SK-N-SH (cell line): ENCODE results near the gene FETUB. TPM values are rescaled to one million over a fixed set of nuclear protein-coding genes. Genes with fewer than 3 reads are reported as not detected.

Source experiments
- CTCF ChIA-PET: fragments of 300-600, 350-600 bp; formaldehyde crosslinking; extraction: SDS; loops from one replicate; lab custom pipeline; 2021; lab: Yijun Ruan, JAX
- POLR2A ChIA-PET: fragments of 350-600 bp; sonication (Branson Sonifier 250); formaldehyde crosslinking; extraction: SDS; loops from one replicate; lab custom pipeline; 2020; ENCODE audit warnings: antibody characterized with exemption, inconsistent platforms; lab: Yijun Ruan, JAX
- DNase-seq: peaks from one replicate; pipeline ENCODE4 v3.0.0; 2012
- H2AFZ ChIP-seq: fragments of 200-600 bp; sonication (generic); 2 replicates; pipeline ENCODE4 v1.8.1; 2016; ENCODE audit warnings: antibody characterized with exemption, mild to moderate bottlenecking, low read depth
- H3F3A ChIP-seq: fragments of 200-600 bp; sonication (generic); replicated peaks from 2 replicates; pipeline ENCODE3; 2016; ENCODE audit warnings: antibody characterized with exemption, mild to moderate bottlenecking; ENCODE audit not compliant: insufficient read depth
- H3K27ac ChIP-seq, 2 experiments: fragments of 200-500 bp in 1 of 2; fragments of 200-600 bp in 1 of 2; sonication (Bioruptor generic) in 1 of 2; sonication (generic), shearing (Covaris generic) in 1 of 2; 2 replicates each; pipeline versions ENCODE4 v1.5.1 to v1.6.1; 2014 to 2016; ENCODE audit warnings: low read depth in 2 of 2, inconsistent platforms in 1 of 2, low read length in 1 of 2, mild to moderate bottlenecking in 1 of 2, mixed read lengths in 1 of 2
- H3K27me3 ChIP-seq: fragments of 200-600 bp; sonication (generic), shearing (Covaris generic); 2 replicates; pipeline ENCODE4 v1.6.1; 2016; ENCODE audit warnings: mixed run types; ENCODE audit not compliant: insufficient read depth
- H3K36me3 ChIP-seq, 2 experiments: fragments of 200-500 bp in 1 of 2; fragments of 200-600 bp in 1 of 2; sonication (Bioruptor generic) in 1 of 2; sonication (generic) in 1 of 2; replicated peaks in 1 of 2; 2 replicates each; pipeline versions ENCODE3 to v1.5.1; 2014 to 2016; ENCODE audit warnings: low read length in 1 of 2, mild to moderate bottlenecking in 1 of 2; ENCODE audit not compliant: insufficient read depth in 2 of 2, control insufficient read depth in 1 of 2
- H3K4me1 ChIP-seq, 2 experiments: fragments of 200-500 bp in 1 of 2; fragments of 200-600 bp in 1 of 2; sonication (Bioruptor generic) in 1 of 2; sonication (generic), shearing (Covaris generic) in 1 of 2; 2 replicates each; pipeline versions ENCODE4 v1.5.1 to v1.6.1; 2014 to 2016; ENCODE audit warnings: low read depth in 1 of 2, low read length in 1 of 2, mixed run types in 1 of 2; ENCODE audit not compliant: insufficient read depth in 2 of 2, control insufficient read depth in 1 of 2
- H3K4me2 ChIP-seq: fragments of 200-600 bp; sonication (generic), shearing (Covaris generic); 2 replicates; pipeline ENCODE4 v1.6.1; 2017; ENCODE audit warnings: mixed run types
- H3K4me3 ChIP-seq, 2 experiments: fragments of 200-500 bp in 1 of 2; fragments of 200-600 bp in 1 of 2; sonication (Bioruptor generic) in 1 of 2; sonication (generic), shearing (Covaris generic) in 1 of 2; 2 replicates each; pipeline versions ENCODE4 v1.5.1 to v1.8.1; 2014 to 2016; ENCODE audit warnings: low read depth in 2 of 2, inconsistent platforms in 1 of 2, low read length in 1 of 2, mild to moderate bottlenecking in 1 of 2, mixed read lengths in 1 of 2, moderate library complexity in 1 of 2
- H3K79me2 ChIP-seq: fragments of 200-600 bp; sonication (generic); 2 replicates; pipeline ENCODE4 v1.8.1; 2017; ENCODE audit warnings: mild to moderate bottlenecking; ENCODE audit not compliant: insufficient read depth
- H3K9ac ChIP-seq: fragments of 200-600 bp; sonication (generic); 2 replicates; pipeline ENCODE4 v1.6.1; 2017; ENCODE audit warnings: mixed run types
- H3K9me2 ChIP-seq: fragments of 200-600 bp; sonication (generic); 2 replicates; pipeline ENCODE4 v1.6.1; 2017; ENCODE audit warnings: mixed run types
- H3K9me3 ChIP-seq: fragments of 200-600 bp; sonication (generic); 2 replicates; pipeline ENCODE4 v1.6.1; 2017; ENCODE audit warnings: mixed run types, mild to moderate bottlenecking, moderate library complexity
- H4K20me1 ChIP-seq: fragments of 200-600 bp; sonication (generic); 2 replicates; pipeline ENCODE4 v1.6.1; 2017; ENCODE audit warnings: mild to moderate bottlenecking, mixed run types; ENCODE audit not compliant: insufficient read depth
- FOSL2 ChIP-seq: IDR thresholded peaks from 2 replicates; pipeline ENCODE4 v1.4.0; 2012; ENCODE audit warnings: low read depth, mild to moderate bottlenecking, moderate library complexity, borderline replicate concordance
- GATA2 ChIP-seq: sonication (generic); formaldehyde crosslinking; IDR thresholded peaks from 2 replicates; pipeline ENCODE4 v1.5.0; 2020; ENCODE audit warnings: mild to moderate bottlenecking, missing genetic modification reagents
- MXI1 ChIP-seq: IDR thresholded peaks from 2 replicates; pipeline ENCODE4 v1.6.1; 2012; ENCODE audit warnings: mild to moderate bottlenecking, low read depth, low read length, improper control_type of control experiment
- NFIC ChIP-seq: IDR thresholded peaks from 2 replicates; pipeline ENCODE4 v1.4.0; 2012; ENCODE audit warnings: borderline replicate concordance
- RCOR1 ChIP-seq: fragments of 150-350 bp; IDR thresholded peaks from 2 replicates; pipeline ENCODE4 v1.6.1; 2017; ENCODE audit warnings: antibody characterized with exemption, low read length
- REST ChIP-seq: IDR thresholded peaks from 2 replicates; pipeline ENCODE4 v1.6.1; 2012; ENCODE audit warnings: mild to moderate bottlenecking, low read depth, low read length, moderate library complexity
- SIN3A ChIP-seq: IDR thresholded peaks from 2 replicates; pipeline ENCODE4 v1.6.1; 2012; ENCODE audit warnings: low read depth, mild to moderate bottlenecking, low read length, moderate library complexity, borderline replicate concordance
- SMC3 ChIP-seq: IDR thresholded peaks from 2 replicates; pipeline ENCODE4 v1.6.1; 2012; ENCODE audit warnings: low read depth, low read length, improper control_type of control experiment
- TAF1 ChIP-seq: IDR thresholded peaks from 2 replicates; pipeline ENCODE4 v1.6.1; 2012; ENCODE audit warnings: low read depth, mild to moderate bottlenecking, low read length, moderate library complexity, borderline replicate concordance
- YY1 ChIP-seq: IDR thresholded peaks from 2 replicates; pipeline ENCODE4 v1.4.0; 2012; ENCODE audit warnings: low read depth, mild to moderate bottlenecking
- ZBTB33 ChIP-seq: IDR thresholded peaks from 2 replicates; pipeline ENCODE4 v1.4.0; 2012; ENCODE audit warnings: low read depth, borderline replicate concordance
- whole genome bisulfite sequencing: methylation state at CpG from one replicate; pipeline ENCODE4 v1.1.6; 2017; ENCODE audit warnings: low lambda C conversion rate; 5-methylcytosine and 5-hydroxymethylcytosine counted together
- polyA plus RNA-seq, 3 experiments: library from polyadenylated mRNA; depleted of rRNA; stranded (reverse); fragments of >200 nt; gene quantifications; 2 replicates each; pipeline ENCODE4 v1.2.3, GENCODE V29; 2012
- TF ChIP-seq, protein P1 (sequence below): fragments of 200-600 bp; sonication (generic); IDR thresholded peaks from 2 replicates; pipeline ENCODE4 v1.6.1; 2017; ENCODE audit warnings: antibody characterized with exemption, mild to moderate bottlenecking, moderate library complexity

Gene FETUB
- polyA plus RNA-seq, 1 of the 3 experiments (the other 2 are of a cell fraction) = 0.05 TPM

DNA sequence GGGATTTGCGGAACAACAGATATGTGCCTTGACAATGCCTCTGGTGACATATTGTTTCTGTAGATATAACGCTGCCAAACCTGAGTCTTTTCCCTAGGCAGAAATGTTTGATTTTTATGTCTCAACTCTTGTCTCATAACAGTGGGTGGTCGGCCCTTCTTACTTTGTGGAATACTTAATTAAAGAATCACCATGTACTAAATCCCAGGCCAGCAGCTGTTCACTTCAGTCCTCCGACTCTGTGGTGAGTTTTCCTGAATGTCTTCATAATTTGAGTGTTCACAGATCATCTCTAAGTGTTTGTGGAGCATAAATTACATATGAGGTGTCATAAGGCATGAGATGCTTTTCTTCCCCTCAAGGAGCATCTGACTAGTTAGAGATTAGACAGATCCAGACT, 5.9 kb downstream of the FETUB start:
- Histone ChIP-seq H3K79me2 (no peaks in the 10 kb centered on the region), H2AFZ (no peak overlapping the region), H3K9me3 (no peaks in the 10 kb centered on the region), H3K27me3 (peaks cover 7% of the 10 kb centered on the region; the same call in 1 of the 2 replicates), H3K9me2 (no peaks in the 10 kb centered on the region), H3K4me3 (no peak overlapping the region), H3K36me3 (no peaks in the 10 kb centered on the region), H3F3A (no peaks in the 10 kb centered on the region), H4K20me1 (no peaks in the 10 kb centered on the region), H3K27ac (no peak overlapping the region), H3K9ac (no peak overlapping the region), H3K4me2 (no peak overlapping the region), H3K4me1 (no peaks in the 10 kb centered on the region)
- no peak for DNase-seq
- ChIA-PET POLR2A (no interaction called here), CTCF (no interaction called here)
- WGBS = 36% methylated on average over 4 of the region's 4 CpGs
- TF ChIP-seq MXI1 = no peak
- TF ChIP-seq RCOR1 = no peak

DNA sequence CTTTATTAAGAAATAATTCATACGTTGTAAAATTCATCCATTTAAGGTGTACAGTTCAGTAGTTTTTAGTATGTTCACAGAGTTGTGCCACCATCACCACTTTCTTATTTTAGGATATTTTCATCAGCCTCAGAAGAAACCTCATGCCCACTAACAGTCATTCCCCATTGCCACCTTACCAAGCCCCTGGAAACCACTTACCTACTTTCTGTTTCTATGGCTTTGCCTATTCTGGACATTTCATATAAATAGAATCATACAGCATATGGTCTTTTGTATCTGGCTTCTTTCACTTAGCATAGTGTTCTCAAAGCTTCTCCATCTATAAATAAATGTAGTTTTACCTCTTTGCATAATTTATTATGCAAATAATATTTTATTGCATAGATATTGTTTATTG, 6.6 kb downstream of the FETUB start:
- no peak for DNase-seq
- H3K36me3 ChIP-seq = no peaks in the 10 kb centered on the region
- CTCF ChIA-PET = no interaction called here
- no peak overlapping the region for H2AFZ ChIP-seq
- H3K27me3 ChIP-seq = peaks cover 7% of the 10 kb centered on the region; the same call in 1 of the 2 replicates
- H3K27ac ChIP-seq = no peak overlapping the region
- no peaks in the 10 kb centered on the region for H3K4me1 ChIP-seq
- no peaks in the 10 kb centered on the region for H3K9me3 ChIP-seq
- WGBS = 44% methylated on average over 1 of the region's 1 CpG
- POLR2A ChIA-PET = no interaction called here
- no peak overlapping the region for H3K4me2 ChIP-seq
- TF ChIP-seq TAF1 (no peak), ZBTB33 (no peak), NFIC (no peak), YY1 (no peak)
- TF ChIP-seq, protein P1, sequence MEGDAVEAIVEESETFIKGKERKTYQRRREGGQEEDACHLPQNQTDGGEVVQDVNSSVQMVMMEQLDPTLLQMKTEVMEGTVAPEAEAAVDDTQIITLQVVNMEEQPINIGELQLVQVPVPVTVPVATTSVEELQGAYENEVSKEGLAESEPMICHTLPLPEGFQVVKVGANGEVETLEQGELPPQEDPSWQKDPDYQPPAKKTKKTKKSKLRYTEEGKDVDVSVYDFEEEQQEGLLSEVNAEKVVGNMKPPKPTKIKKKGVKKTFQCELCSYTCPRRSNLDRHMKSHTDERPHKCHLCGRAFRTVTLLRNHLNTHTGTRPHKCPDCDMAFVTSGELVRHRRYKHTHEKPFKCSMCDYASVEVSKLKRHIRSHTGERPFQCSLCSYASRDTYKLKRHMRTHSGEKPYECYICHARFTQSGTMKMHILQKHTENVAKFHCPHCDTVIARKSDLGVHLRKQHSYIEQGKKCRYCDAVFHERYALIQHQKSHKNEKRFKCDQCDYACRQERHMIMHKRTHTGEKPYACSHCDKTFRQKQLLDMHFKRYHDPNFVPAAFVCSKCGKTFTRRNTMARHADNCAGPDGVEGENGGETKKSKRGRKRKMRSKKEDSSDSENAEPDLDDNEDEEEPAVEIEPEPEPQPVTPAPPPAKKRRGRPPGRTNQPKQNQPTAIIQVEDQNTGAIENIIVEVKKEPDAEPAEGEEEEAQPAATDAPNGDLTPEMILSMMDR = no peak
- H3K79me2 ChIP-seq = no peaks in the 10 kb centered on the region
- H3K9me2 ChIP-seq = no peaks in the 10 kb centered on the region
- H4K20me1 ChIP-seq = no peaks in the 10 kb centered on the region
- H3K4me3 ChIP-seq = no peak overlapping the region
- no peak overlapping the region for H3K9ac ChIP-seq
- no peaks in the 10 kb centered on the region for H3F3A ChIP-seq

GRCh38 chr3:186648851-186649250, 8.7 kb downstream of the FETUB start:
- CTCF ChIA-PET = interaction anchor here (2.1 to 2.3 kb wide), 2 partner anchors 31 to 33 kb away, joined by 5 read pairs; no protein-coding TSS in a partner anchor
- no CpG with 5 or more reads among the region's 1 CpG for WGBS
- H3K9me2 ChIP-seq = no peaks in the 10 kb centered on the region
- TF ChIP-seq GATA2 (no peak), SIN3A (no peak), ZBTB33 (no peak), SMC3 (no peak), REST (no peak), FOSL2 (no peak)

More at GRCh38 chr3:186648851-186649250, 8.7 kb downstream of the FETUB start:
- no peaks in the 10 kb centered on the region for H3K79me2 ChIP-seq
- no peaks in the 10 kb centered on the region for H3F3A ChIP-seq
- no peak overlapping the region for H3K4me2 ChIP-seq
- no peak overlapping the region for H3K4me3 ChIP-seq
- no peak overlapping the region for H2AFZ ChIP-seq
- H3K4me1 ChIP-seq = no peaks in the 10 kb centered on the region; a peak in 1 of 4 replicates
- H4K20me1 ChIP-seq = no peaks in the 10 kb centered on the region
- no peak overlapping the region for H3K27ac ChIP-seq
- POLR2A ChIA-PET = no interaction called here
- no peaks in the 10 kb centered on the region for H3K36me3 ChIP-seq
- no peak overlapping the region for H3K9ac ChIP-seq
- no peaks in the 10 kb centered on the region for H3K9me3 ChIP-seq
- DNase-seq = no peak
- H3K27me3 ChIP-seq = no peaks in the 10 kb centered on the region
